GM13976 (cell line): ENCODE measurements around the gene ASS1.

ENCODE experiments used
- DNase-seq: peaks from one replicate; pipeline ENCODE4 v3.0.0; 2012; ENCODE audit warnings: low spot score
- CTCF ChIP-seq: IDR thresholded peaks from 2 replicates; pipeline ENCODE4 v1.5.1; 2012; ENCODE audit warnings: borderline replicate concordance, mild to moderate bottlenecking; ENCODE audit not compliant: insufficient read depth; ENCODE audit errors: extremely low read depth, missing control alignments, control extremely low read depth
- in situ Hi-C: fragments of 300-500 bp; cut with MboI; formaldehyde crosslinking; loops from one replicate; pipeline ENCODE4 v1.12.0; 2022; ENCODE audit warnings: low sequenced_read_pairs, mixed read lengths, inconsistent platforms; ENCODE audit not compliant: unreplicated experiment

ASS1 gene

GRCh38 chr9:130477564-130477963 lies 32.8 kb downstream of the ASS1 start:
- no peak for DNase-seq
- in situ Hi-C loops, result no loop called here
- no peak for TF ChIP-seq CTCF

GRCh38 chr9:130478152-130478551 lies 33.4 kb downstream of the ASS1 start:
- in situ Hi-C loops, result no loop called here
- TF ChIP-seq CTCF, result no peak

GRCh38 chr9:130478736-130479575 lies 34.2 kb downstream of the ASS1 start:
- in situ Hi-C loops, result no loop called here

More at GRCh38 chr9:130478152-130478551, 33.4 kb downstream of the ASS1 start:
- no peak for DNase-seq

GRCh38 chr9:130479587-130479986 lies 34.8 kb downstream of the ASS1 start:
- in situ Hi-C loops, result no loop called here
- DNase-seq, result no peak
- TF ChIP-seq CTCF, result no peak

More at GRCh38 chr9:130478736-130479575, 34.2 kb downstream of the ASS1 start:
- no peak for DNase-seq
- TF ChIP-seq CTCF, result no peak

GRCh38 chr9:130480673-130481072 lies 35.9 kb downstream of the ASS1 start:
- in situ Hi-C loops, result no loop called here
- DNase-seq, result no peak
- TF ChIP-seq CTCF, result no peak

- in situ Hi-C loops, result no loop called here
- TF ChIP-seq CTCF, result no peak
- no peak for DNase-seq
These were observed 37.7 kb downstream of the ASS1 start for GRCh38 chr9:130482463-130482862.
